ENCODE measurements around the gene CALHM1.

- no peak for TF ChIP-seq CTCF (IDR thresholded peaks at IDR 0.05; ENCODE audit: low read depth, low read length, missing input control)
- TF ChIP-seq JUND (IDR thresholded peaks at IDR 0.05): no peak
- TF ChIP-seq RAD21 (IDR thresholded peaks at IDR 0.05): no peak
- no peak for TF ChIP-seq REST (IDR thresholded peaks at IDR 0.05)
- TF ChIP-seq TAF1 (conservative IDR thresholded peaks at IDR 0.05): no peak
Measured at GRCh38 chr10:103476046-103476768, 17.5 kb upstream of the CALHM1 start.
